NCI-H128 (cell line): Measurements from ENCODE around the gene PLA2G2C.
"Not testable (repeated sequence)": the region's sequence is repeated elsewhere in the genome, so short reads cannot be mapped to it uniquely, and the experiment has no call there.

Experiments used
- DNase-seq: peaks from one replicate; lab custom pipeline; 2025; ENCODE audit not compliant: unreplicated experiment; lab: John Stamatoyannopoulos, UW

PLA2G2C gene, protein sequence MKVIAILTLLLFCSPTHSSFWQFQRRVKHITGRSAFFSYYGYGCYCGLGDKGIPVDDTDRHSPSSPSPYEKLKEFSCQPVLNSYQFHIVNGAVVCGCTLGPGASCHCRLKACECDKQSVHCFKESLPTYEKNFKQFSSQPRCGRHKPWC

GRCh38 chr1:20185834-20186782 lies at the start of gene PLA2G2C, which contains the start of gene UBXN10:
Gene PLA2G2C (minus strand): TSS chr1:20186518. CDS start chr1:20177363, 9,155 bp downstream.
Gene UBXN10 (plus strand): TSS chr1:20186096. CDS start chr1:20190562, 4,466 bp downstream.
- no peak for DNase-seq

- no peak for DNase-seq
These were observed 48.6 kb upstream of the PLA2G2C start for GRCh38 chr1:20234788-20235535.

DNA sequence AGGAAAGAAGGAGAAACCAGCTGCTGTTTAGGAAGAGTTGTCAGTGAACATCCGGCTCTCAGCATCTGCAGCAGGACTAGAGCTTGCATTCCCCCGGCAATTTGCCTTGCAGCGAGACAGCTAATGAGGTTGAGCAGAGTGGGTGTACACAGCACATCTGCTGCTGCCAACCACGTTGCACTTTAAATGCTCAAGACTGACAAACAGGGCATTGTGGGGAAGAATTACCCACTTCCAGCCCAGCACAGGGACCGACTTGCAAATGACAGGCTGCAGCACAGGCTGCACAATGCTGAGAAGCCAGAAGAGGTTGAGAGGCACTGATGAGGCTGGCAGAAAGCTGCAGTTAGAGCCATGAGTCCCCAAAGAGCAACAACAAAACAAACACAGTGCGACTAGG lies 47.5 kb upstream of the PLA2G2C start:
- DNase-seq = no peak

DNA sequence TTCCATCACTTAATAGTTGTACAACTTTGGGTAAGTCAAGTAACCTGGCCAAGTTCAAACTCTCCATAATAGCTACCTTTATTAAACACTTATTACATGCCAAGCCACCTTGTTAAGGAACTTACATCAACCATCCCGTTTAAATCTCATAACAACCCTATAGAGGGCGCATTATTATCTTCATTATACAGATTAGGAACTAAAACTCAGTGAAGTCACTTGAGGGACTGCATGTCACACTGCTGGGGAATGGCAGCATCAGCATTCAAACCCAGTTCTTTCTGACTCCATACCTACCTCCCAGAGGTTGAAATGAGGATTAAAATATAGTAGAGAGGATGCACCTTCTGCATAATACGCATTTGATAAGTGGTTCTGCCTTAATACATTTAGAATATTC lies 47.1 kb upstream of the PLA2G2C start:
- DNase-seq = no peak

DNA sequence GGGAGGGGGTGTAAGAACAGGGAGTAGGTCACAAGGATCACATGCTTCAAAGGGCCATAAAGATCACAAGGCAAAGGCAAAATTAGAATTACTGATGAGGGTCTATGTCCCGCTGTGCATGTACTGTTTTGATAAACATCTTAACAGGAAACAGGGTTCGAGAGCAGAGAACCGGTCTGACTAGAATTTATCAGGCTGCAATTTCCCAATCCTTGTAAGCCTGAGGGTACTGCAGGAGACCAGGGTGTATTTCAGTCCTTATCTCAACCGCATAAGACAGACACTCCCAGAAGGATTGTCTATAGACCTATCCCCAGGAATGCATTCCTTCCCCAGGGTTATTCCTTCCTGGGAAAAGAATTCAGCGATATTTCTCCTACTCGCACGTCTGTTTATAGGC lies 46.2 kb upstream of the PLA2G2C start:
- DNase-seq = not testable (repeated sequence)

GRCh38 chr1:20229171-20229570 lies 42.9 kb upstream of the PLA2G2C start:
- no peak for DNase-seq

GRCh38 chr1:20228314-20228825 lies 42.1 kb upstream of the PLA2G2C start:
- DNase-seq = no peak

- no peak for DNase-seq
These were observed 41.4 kb upstream of the PLA2G2C start for GRCh38 chr1:20227704-20228103.

DNA sequence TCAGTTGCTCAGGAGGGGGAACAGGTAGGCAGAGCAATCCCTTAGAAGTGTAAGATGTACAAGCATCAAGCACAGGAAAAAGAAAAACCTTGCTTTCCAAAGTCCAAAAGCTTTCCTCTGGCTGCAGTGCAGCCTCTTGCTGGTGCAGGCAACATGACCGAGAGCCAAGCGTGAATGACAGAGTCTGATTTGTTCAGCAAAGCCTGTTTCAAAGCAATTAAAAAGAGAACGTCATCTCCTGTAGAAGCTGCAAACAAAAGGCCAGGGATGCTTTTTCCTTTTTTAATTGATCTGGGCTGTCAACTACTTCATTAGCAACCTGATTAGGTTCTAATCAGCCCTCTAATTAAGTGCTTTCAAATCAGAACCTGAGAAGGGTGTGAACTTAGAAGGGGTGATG lies 38.2 kb upstream of the PLA2G2C start:
- DNase-seq = no peak

- peak; percentile 38 for DNase-seq
These were observed 37.5 kb upstream of the PLA2G2C start for GRCh38 chr1:20223551-20224419.

DNA sequence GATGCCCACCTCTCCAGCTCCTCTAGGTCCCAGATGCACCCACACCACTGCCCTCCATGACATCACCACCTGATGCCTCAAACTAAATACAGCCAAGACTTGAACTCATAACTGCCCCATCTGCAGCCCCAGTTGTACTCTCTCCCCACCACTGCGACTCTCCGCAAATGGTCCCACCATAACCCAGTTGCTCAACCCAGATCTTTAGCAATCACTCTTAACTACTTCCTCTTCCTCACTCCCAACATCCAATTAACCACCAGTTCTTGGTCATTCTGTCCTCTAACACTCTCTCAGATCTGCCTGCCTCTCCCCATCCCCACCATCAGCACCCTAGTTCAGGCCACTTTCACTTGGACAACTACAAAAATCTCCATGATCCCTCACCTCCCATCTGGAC lies 36.8 kb upstream of the PLA2G2C start:
- DNase-seq = no peak

DNA sequence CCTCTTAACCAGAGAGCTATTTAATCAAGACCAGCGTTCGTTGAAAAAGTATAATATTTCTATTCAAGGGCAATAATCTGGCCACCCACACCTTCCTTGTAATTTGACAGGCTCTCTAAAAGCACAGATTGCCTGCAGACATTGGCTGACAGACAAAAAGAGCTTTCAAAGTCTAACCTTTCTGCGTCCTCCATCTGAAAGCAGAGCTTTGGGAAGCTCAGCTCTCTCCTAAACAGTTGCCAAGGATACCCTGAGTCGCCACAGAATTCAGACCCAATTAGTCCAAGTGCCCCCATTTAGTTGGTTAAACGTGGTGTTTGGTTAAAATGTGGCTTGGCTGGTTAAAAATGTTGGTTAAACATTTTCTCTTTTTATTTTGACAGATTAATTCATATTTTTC lies 33.7 kb upstream of the PLA2G2C start:
- peak; percentile 57 for DNase-seq

GRCh38 chr1:20219053-20219452 lies 32.7 kb upstream of the PLA2G2C start:
- not testable (repeated sequence) for DNase-seq

GRCh38 chr1:20216574-20216973 lies 30.3 kb upstream of the PLA2G2C start:
- DNase-seq = no peak

DNA sequence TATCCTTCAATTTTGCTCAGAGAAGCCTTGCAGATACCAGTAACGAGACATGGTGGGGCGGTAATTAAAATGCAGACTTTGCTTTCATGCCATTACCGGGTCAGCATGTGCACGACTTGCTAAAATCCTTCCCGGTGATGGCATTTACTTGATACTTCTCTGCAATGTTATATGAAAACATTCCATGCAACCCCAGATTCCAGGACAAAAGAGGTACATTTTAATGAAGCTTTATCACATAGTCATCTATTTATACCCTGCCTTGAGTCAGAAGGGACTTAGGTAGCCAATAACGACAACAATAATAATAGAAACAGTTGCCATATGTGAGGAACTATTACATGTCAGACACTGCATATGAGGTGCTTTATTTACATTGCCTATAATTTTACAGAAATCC lies 29.4 kb upstream of the PLA2G2C start:
- no peak for DNase-seq

DNA sequence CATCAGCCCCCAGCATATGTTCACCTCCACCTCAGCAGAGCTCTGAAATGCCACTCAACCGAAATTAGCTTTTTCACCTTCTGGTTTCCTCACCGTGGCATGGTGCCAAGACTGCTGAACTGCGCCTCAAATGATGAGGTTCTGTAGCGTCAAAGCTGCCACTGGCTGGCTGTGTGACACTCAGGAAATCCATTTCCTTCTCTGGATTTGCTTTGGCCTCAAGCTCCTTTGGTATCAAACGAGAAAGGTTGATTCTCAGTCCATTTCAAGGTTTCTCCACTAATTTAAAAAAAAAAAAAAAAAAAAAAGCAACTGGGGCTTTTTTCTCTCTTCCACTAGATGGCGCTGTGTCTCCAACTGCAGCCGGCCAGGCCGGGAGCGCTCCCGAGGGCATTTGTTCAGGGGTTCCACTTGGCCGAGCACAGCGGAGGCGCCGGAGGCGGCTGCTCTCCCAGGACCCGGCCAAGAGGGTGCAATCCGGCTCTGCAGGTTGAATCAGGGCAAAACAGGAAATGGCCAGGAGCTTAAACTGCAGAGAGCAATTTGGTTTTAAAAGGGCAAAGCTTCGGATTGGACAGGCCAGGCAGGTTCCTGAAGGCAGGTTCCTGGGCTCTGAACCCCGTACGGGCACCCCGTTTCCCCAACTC lies 26.5 kb upstream of the PLA2G2C start:
- DNase-seq = peak; percentile 51

GRCh38 chr1:20212085-20212684 lies 25.9 kb upstream of the PLA2G2C start:
- DNase-seq = no peak

- DNase-seq = no peak
These were observed 25.2 kb upstream of the PLA2G2C start for GRCh38 chr1:20211511-20211931.

DNA sequence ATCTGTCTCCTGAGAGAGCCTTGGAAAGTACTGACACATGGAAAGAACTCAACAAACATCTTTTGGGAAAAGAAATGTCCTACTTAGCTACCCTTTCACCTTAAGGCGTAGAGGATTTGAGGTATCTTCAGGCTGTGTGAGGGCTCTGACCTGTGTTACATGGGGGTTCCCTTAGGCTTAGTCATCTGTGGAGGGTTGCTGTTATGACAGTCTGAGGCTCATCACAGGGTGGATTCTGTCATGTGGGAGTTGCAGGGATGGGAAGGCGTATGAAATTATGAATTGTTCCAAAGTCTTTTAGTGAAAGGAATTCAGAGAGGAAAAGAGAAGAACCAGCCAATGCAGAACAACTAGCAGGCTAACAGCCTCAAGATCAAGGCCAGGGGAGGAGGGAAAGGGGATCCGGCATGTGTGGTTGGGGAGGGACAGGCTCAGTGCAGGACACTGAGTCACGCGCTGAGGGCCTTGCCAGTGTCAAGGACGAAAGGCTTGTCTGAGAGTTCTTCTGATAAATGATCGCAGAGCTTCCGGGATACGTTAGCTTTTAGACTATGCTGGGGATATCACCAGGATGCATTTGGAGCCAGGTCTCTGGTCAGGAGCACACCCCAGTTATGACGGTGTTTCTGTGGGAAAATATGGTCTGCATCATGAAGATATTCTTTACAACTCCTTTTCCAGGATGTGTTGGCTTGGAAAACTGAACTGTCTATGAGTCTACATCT lies 24.6 kb upstream of the PLA2G2C start:
- no peak for DNase-seq
